ENCODE data around the gene CACNA2D3. TPM values are rescaled to one million over a fixed set of nuclear protein-coding genes. Genes with fewer than 3 reads are reported as not detected.
"Not testable (repeated sequence)": the region's sequence is repeated elsewhere in the genome, so short reads cannot be mapped to it uniquely, and the experiment has no call there.

CACNA2D3 gene
- polyA plus RNA-seq, 1 donor, result 0.97 TPM

DNA sequence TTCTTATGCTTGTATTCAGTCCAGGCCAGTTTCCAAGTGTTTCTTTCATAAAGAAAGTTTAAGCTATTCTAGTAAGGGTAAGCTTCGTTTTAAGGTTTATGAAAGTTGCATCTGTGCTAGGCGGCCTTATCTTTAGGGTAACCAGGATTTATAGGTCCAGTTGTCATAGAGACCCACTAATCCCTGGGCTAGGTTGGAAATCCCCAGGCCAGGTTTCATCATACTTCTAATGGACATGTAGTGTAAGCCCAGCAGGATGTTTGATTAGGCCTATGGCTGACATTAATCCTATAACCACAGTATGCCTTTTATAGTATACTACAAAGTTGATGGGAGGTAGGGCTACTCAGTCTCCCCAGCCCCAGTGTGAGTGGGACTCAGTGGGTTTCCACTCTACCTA, 312.4 kb downstream of the CACNA2D3 start:
- Histone ChIP-seq H3K9me3 (ENCODE audit: control insufficient read depth, low read depth, low read length) (no peaks in the 10 kb centered on the region), H3K4me3 (ENCODE audit: low read length) (no peak overlapping the region), H3K4me1 (ENCODE audit: control insufficient read depth, insufficient read depth, low read length) (no peaks in the 10 kb centered on the region), H3K36me3 (ENCODE audit: control insufficient read depth, insufficient read depth, low read length) (no peaks in the 10 kb centered on the region), H3K27ac (ENCODE audit: low read length) (no peak overlapping the region), H3K27me3 (ENCODE audit: control insufficient read depth, insufficient read depth, low read length) (no peaks in the 10 kb centered on the region)
- WGBS (ENCODE audit: insufficient coverage, low lambda C conversion rate), result no CpG with 5 or more reads among the region's 2 CpGs
- no peak for DNase-seq

DNA sequence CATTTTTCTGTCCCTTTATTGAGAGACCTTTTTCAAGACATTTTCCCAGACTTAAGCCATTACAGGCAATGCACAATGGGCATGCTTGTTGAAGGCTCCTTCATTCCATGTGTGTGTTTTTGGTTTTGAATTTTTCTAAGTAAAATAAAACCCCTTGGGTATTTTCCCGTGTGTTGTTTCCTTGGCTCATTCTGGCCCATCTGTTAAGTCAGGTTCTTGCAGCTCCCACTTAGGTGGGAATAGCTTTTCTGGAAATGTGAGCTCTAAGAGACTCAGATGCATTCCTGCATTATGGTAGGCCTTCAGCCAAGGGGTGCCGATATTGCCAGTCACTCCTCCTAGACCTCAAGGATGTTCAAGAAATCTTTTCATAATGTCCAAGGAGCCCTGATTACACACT, 314.9 kb downstream of the CACNA2D3 start:
- Histone ChIP-seq H3K4me3 (ENCODE audit: low read length) (no peak overlapping the region), H3K4me1 (ENCODE audit: control insufficient read depth, insufficient read depth, low read length) (no peaks in the 10 kb centered on the region), H3K27me3 (ENCODE audit: control insufficient read depth, insufficient read depth, low read length) (no peaks in the 10 kb centered on the region), H3K27ac (ENCODE audit: low read length) (no peak overlapping the region), H3K36me3 (ENCODE audit: control insufficient read depth, insufficient read depth, low read length) (no peaks in the 10 kb centered on the region), H3K9me3 (ENCODE audit: control insufficient read depth, low read depth, low read length) (no peaks in the 10 kb centered on the region)
- DNase-seq, result no peak
- WGBS (ENCODE audit: insufficient coverage, low lambda C conversion rate), result no CpG with 5 or more reads among the region's 2 CpGs

DNA sequence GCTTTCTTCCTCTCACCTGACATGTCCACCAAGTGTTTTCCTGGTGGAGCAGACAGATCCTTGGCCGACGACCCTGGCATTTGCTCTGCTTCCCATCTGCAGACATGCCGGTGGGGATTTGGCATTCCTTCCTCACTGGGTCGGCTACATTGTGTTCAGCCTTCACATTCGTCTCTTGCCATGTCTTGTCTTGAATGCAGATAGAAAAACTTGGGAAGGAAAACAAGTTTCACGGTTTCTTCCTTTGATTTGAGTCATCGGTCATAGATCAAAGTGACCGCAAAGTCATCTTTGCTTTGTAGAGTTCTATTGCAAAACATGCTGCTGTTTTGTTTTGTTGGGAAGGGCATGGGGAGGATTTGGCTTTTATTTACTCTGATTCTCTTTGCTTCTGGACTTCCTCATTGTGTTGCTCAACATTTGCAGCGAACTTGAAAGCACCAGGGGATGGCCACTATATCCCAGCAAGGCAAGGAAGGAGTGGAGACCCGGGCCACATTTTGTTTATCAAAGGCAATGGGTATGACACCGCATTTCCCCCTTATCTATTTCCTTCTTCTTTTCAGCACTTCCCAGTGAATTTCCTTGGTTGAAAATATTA, 321.3 kb downstream of the CACNA2D3 start:
- whole genome bisulfite sequencing (ENCODE audit: insufficient coverage, low lambda C conversion rate), result 100% methylated on average over 1 of the region's 11 CpGs
- no peak for DNase-seq
- Histone ChIP-seq H3K36me3 (ENCODE audit: control insufficient read depth, insufficient read depth, low read length) (no peaks in the 10 kb centered on the region), H3K9me3 (ENCODE audit: control insufficient read depth, low read depth, low read length) (no peaks in the 10 kb centered on the region), H3K4me1 (ENCODE audit: control insufficient read depth, insufficient read depth, low read length) (no peaks in the 10 kb centered on the region), H3K27me3 (ENCODE audit: control insufficient read depth, insufficient read depth, low read length) (no peaks in the 10 kb centered on the region), H3K27ac (ENCODE audit: low read length) (no peak overlapping the region), H3K4me3 (ENCODE audit: low read length) (no peak overlapping the region)

DNA sequence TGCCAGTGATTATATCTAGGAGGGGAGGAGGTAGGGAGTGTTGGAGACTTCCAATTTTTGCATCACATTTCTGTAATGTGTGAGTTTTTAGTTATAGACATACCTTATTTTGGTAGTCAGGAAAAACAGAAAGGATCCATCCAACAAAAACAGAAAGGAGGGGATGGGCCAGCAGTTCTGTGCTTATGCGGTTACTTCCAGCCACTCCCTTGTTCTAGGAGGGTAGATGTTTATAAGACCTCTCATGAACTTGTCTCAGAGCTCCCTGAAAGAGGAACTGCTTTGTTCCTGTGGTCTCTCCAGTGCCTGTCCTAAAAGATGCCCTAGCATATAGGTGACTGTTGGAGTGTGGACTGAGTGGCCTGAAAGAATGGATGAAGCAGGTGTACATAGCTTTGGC, 323.3 kb downstream of the CACNA2D3 start:
- Histone ChIP-seq H3K36me3 (ENCODE audit: control insufficient read depth, insufficient read depth, low read length) (no peaks in the 10 kb centered on the region), H3K4me1 (ENCODE audit: control insufficient read depth, insufficient read depth, low read length) (no peaks in the 10 kb centered on the region), H3K4me3 (ENCODE audit: low read length) (no peak overlapping the region), H3K9me3 (ENCODE audit: control insufficient read depth, low read depth, low read length) (no peaks in the 10 kb centered on the region), H3K27ac (ENCODE audit: low read length) (no peak overlapping the region), H3K27me3 (ENCODE audit: control insufficient read depth, insufficient read depth, low read length) (no peaks in the 10 kb centered on the region)
- no peak for DNase-seq
- no CpG with 5 or more reads among the region's 1 CpG for WGBS (ENCODE audit: insufficient coverage, low lambda C conversion rate)

DNA sequence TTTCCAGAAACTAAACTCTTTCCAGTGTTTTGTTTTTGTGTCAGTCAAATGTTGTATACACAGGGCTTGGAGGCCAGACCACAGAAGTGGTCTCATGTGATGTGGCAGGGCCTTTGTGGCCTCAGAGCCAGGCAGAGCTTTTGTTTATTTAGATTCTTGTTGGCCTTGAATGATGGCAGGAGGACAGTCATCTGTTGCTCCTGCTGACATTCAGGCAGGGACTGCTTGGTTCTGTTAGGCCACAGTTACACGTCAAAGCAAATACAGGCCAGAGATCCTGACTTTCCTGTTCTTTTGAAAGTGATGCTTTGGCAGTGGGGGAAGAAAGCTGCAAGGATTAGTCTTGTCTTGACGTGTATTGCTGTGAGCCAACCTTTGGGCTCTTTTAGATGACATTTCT, 325.1 kb downstream of the CACNA2D3 start:
- no peaks in the 10 kb centered on the region for H3K36me3 ChIP-seq (ENCODE audit: control insufficient read depth, insufficient read depth, low read length)
- H3K4me1 ChIP-seq (ENCODE audit: control insufficient read depth, insufficient read depth, low read length), result no peaks in the 10 kb centered on the region
- no peak overlapping the region for H3K4me3 ChIP-seq (ENCODE audit: low read length)
- no peak for DNase-seq
- no peaks in the 10 kb centered on the region for H3K27me3 ChIP-seq (ENCODE audit: control insufficient read depth, insufficient read depth, low read length)
- no peaks in the 10 kb centered on the region for H3K9me3 ChIP-seq (ENCODE audit: control insufficient read depth, low read depth, low read length)
- no CpG with 5 or more reads among the region's 2 CpGs for WGBS (ENCODE audit: insufficient coverage, low lambda C conversion rate)
- H3K27ac ChIP-seq (ENCODE audit: low read length), result no peak overlapping the region

DNA sequence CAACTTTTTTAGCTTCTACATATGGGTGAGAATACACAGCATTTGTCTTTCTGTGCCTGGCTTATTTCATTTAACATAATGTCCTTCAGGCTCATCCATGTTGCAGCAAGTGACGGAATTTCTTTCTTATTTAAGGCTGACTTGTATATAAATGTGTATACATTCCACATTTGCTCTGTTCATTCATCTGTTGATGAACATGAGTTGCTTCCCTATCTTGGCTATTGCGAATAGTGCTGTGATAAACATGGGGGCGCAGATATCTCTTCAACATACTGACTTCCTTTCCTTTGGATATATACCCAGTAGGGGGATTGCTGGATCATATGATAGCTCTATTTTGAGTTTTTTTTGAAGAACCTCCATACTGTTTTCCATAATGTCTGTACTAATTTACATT, 332.5 kb downstream of the CACNA2D3 start:
- WGBS (ENCODE audit: insufficient coverage, low lambda C conversion rate), result 78% methylated on average over 1 of the region's 3 CpGs
- no peaks in the 10 kb centered on the region for H3K36me3 ChIP-seq (ENCODE audit: control insufficient read depth, insufficient read depth, low read length)
- H3K4me1 ChIP-seq (ENCODE audit: control insufficient read depth, insufficient read depth, low read length), result no peaks in the 10 kb centered on the region
- H3K27me3 ChIP-seq (ENCODE audit: control insufficient read depth, insufficient read depth, low read length), result no peaks in the 10 kb centered on the region
- H3K9me3 ChIP-seq (ENCODE audit: control insufficient read depth, low read depth, low read length), result no peaks in the 10 kb centered on the region
- H3K4me3 ChIP-seq (ENCODE audit: low read length), result no peak overlapping the region
- DNase-seq, result no peak
- H3K27ac ChIP-seq (ENCODE audit: low read length), result no peak overlapping the region

DNA sequence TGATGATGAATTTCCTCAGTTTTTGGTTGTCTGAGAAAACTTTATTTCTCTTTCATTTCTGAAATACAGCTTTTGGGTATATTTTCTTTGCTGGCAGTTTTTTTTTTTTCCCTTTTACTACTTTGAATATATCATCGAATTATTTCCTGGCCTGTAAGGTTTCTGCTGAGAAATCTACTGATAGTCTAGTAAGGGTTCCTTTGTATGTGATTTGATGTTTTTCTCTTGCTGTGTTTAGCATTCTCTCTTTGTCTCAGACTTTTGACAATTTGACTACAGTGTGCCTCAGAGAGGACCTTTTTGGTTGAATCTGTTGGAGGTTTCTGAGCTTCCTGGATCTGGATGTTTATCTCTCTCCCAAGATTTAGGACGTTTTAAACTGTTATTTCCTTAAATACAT, 336.0 kb downstream of the CACNA2D3 start:
- Histone ChIP-seq H3K9me3 (ENCODE audit: control insufficient read depth, low read depth, low read length) (no peaks in the 10 kb centered on the region), H3K4me1 (ENCODE audit: control insufficient read depth, insufficient read depth, low read length) (no peaks in the 10 kb centered on the region), H3K4me3 (ENCODE audit: low read length) (no peak overlapping the region), H3K36me3 (ENCODE audit: control insufficient read depth, insufficient read depth, low read length) (no peaks in the 10 kb centered on the region), H3K27me3 (ENCODE audit: control insufficient read depth, insufficient read depth, low read length) (no peaks in the 10 kb centered on the region), H3K27ac (ENCODE audit: low read length) (no peak overlapping the region)
- WGBS (ENCODE audit: insufficient coverage, low lambda C conversion rate), result 65% methylated on average over 2 of the region's 2 CpGs
- DNase-seq, result no peak

DNA sequence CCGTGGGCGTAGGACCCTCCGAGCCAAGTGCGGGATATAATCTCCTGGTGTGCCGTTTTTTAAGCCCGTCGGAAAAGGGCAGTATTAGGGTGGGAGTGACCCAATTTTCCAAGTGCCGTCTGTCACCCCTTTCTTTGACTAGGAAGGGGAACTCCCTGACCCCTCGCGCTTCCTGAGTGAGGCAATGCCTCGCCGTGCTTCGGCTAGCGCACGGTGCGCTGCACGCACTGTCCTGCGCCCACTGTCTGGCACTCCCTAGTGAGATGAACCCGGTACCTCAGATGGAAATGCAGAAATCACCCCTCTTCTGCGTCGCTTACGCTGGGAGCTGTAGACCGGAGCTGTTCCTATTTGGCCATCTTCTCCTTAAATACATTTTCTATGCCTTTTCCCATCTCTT, 342.2 kb downstream of the CACNA2D3 start:
- H3K27ac ChIP-seq (ENCODE audit: low read length); DNase-seq; H3K9me3 ChIP-seq (ENCODE audit: control insufficient read depth, low read depth, low read length); H3K36me3 ChIP-seq (ENCODE audit: control insufficient read depth, insufficient read depth, low read length); H3K4me3 ChIP-seq (ENCODE audit: low read length); H3K27me3 ChIP-seq (ENCODE audit: control insufficient read depth, insufficient read depth, low read length); H3K4me1 ChIP-seq (ENCODE audit: control insufficient read depth, insufficient read depth, low read length): not testable (repeated sequence)
- 100% methylated on average over 3 of the region's 23 CpGs for WGBS (ENCODE audit: insufficient coverage, low lambda C conversion rate)

DNA sequence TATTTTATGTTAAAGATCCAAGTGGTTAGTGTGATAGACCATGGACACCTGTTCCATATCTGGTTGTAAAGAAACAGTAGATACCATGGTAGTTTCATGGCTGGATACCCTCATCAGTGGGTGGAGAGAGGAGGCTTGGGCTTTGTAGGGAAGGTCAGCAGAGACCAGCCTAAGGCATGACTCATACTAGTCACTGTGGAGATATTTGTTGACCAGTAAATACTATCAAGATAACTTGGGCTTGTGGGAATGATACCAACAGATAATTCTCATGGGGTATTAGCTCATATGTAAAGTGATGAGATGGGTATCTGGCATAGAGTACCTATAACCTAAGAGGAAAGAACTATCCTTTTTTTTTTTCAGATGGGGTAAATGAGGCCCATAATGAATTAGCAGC, 354.5 kb downstream of the CACNA2D3 start:
- H3K27ac ChIP-seq (ENCODE audit: low read length), result no peak overlapping the region
- DNase-seq, result no peak
- H3K4me1 ChIP-seq (ENCODE audit: control insufficient read depth, insufficient read depth, low read length), result no peaks in the 10 kb centered on the region
- no peaks in the 10 kb centered on the region for H3K27me3 ChIP-seq (ENCODE audit: control insufficient read depth, insufficient read depth, low read length)
- no peaks in the 10 kb centered on the region for H3K9me3 ChIP-seq (ENCODE audit: control insufficient read depth, low read depth, low read length)
- H3K36me3 ChIP-seq (ENCODE audit: control insufficient read depth, insufficient read depth, low read length), result no peaks in the 10 kb centered on the region
- H3K4me3 ChIP-seq (ENCODE audit: low read length), result no peak overlapping the region

DNA sequence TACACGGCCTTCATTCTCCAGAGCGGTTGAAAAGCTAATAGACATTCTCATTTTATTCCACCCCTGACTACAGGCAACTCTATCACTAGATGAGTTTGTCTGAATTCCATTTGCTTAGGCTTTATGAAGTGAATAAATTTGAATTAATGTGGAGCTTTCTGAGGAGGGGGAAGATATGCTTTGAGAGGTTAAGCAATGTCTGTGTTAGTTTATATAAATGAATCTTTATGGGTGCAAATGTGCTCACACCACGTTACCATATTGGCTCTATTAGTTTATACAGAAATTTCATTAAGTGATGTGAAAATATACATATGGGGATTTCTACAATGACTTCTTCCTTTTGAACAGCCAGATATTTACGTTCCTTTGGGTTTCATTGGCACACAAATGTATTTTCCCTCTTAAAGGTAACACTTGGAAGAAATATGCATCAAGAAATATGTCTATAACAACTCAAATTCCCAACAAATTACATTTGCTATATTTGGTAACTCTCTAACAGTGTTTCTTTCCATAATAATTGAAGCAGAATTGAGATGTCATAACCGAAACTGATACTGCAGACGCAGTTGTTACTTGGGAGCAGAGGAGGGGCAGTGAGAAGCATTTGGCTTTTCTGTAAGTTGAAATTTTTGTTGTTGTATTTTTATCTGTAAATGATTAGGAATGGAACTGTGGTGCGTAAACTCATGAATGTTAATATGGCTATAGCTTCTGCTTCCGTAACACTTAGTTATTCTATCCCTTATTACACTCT, 359.4 kb downstream of the CACNA2D3 start:
- no peaks in the 10 kb centered on the region for H3K4me1 ChIP-seq (ENCODE audit: control insufficient read depth, insufficient read depth, low read length)
- no peaks in the 10 kb centered on the region for H3K27me3 ChIP-seq (ENCODE audit: control insufficient read depth, insufficient read depth, low read length)
- WGBS (ENCODE audit: insufficient coverage, low lambda C conversion rate), result 75% methylated on average over 4 of the region's 8 CpGs

DNA sequence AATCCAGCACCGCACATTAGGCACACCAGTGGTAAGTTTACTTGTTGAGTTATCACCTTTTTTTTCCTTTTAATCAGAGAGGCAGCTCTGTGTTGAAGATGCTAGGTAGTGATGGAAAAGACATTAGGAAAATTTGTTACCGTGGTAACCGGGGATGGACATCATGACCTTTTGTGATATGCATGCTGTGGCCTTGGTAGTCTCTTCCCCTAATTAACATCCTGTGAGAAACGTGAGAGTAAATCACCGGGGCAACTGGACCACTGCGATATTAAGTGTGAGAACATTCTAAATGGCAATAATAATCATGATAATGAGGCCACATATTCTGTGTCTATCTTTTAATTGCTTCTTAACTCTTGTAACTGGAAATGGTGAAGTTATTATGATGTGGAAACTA, 362.0 kb downstream of the CACNA2D3 start:
- Histone ChIP-seq H3K27me3 (ENCODE audit: control insufficient read depth, insufficient read depth, low read length) (no peaks in the 10 kb centered on the region), H3K9me3 (ENCODE audit: control insufficient read depth, low read depth, low read length) (no peaks in the 10 kb centered on the region), H3K36me3 (ENCODE audit: control insufficient read depth, insufficient read depth, low read length) (no peaks in the 10 kb centered on the region), H3K4me1 (ENCODE audit: control insufficient read depth, insufficient read depth, low read length) (no peaks in the 10 kb centered on the region), H3K4me3 (ENCODE audit: low read length) (no peak overlapping the region), H3K27ac (ENCODE audit: low read length) (no peak overlapping the region)
- WGBS (ENCODE audit: insufficient coverage, low lambda C conversion rate), result no CpG with 5 or more reads among the region's 6 CpGs
- DNase-seq, result no peak

More for the DNA sequence above, 359.4 kb downstream of the CACNA2D3 start:
- Histone ChIP-seq H3K36me3 (ENCODE audit: control insufficient read depth, insufficient read depth, low read length) (no peaks in the 10 kb centered on the region), H3K4me3 (ENCODE audit: low read length) (no peak overlapping the region), H3K27ac (ENCODE audit: low read length) (no peak overlapping the region), H3K9me3 (ENCODE audit: control insufficient read depth, low read depth, low read length) (no peaks in the 10 kb centered on the region)
- no peak for DNase-seq
